ENCODE measurements around the gene MEX3D.
"Not testable (repeated sequence)": the region's sequence is repeated elsewhere in the genome, so short reads cannot be mapped to it uniquely, and the experiment has no call there.

Gene MEX3D

GRCh38 chr19:1523412-1524286, 44.5 kb downstream of the MEX3D start, which contains the start of gene PLK5:
Gene PLK5 (plus strand): TSS chr19:1524077. CDS start chr19:1526997, 2,920 bp downstream.
- ChIA-PET POLR2A (no interaction called here), CTCF (no interaction called here)
- no peak for DNase-seq (ENCODE audit: extremely low spot score)
- TF ChIP-seq, protein P1, sequence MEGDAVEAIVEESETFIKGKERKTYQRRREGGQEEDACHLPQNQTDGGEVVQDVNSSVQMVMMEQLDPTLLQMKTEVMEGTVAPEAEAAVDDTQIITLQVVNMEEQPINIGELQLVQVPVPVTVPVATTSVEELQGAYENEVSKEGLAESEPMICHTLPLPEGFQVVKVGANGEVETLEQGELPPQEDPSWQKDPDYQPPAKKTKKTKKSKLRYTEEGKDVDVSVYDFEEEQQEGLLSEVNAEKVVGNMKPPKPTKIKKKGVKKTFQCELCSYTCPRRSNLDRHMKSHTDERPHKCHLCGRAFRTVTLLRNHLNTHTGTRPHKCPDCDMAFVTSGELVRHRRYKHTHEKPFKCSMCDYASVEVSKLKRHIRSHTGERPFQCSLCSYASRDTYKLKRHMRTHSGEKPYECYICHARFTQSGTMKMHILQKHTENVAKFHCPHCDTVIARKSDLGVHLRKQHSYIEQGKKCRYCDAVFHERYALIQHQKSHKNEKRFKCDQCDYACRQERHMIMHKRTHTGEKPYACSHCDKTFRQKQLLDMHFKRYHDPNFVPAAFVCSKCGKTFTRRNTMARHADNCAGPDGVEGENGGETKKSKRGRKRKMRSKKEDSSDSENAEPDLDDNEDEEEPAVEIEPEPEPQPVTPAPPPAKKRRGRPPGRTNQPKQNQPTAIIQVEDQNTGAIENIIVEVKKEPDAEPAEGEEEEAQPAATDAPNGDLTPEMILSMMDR (IDR thresholded peaks at IDR 0.05; ENCODE audit: control extremely low read depth, extremely low read depth, low read depth, missing control alignments) = no peak

- TF ChIP-seq, protein P1 (IDR thresholded peaks at IDR 0.05; ENCODE audit: control extremely low read depth, extremely low read depth, low read depth, missing control alignments) = no peak
- POLR2A ChIA-PET = no interaction called here
- CTCF ChIA-PET = interaction anchor here (1.9 kb wide), 1 partner anchor 24 kb away, joined by 7 read pairs; no protein-coding TSS in a partner anchor
- no peak for DNase-seq (ENCODE audit: extremely low spot score)
Measured at GRCh38 chr19:1522838-1523237, 45.3 kb downstream of the MEX3D start.

DNA sequence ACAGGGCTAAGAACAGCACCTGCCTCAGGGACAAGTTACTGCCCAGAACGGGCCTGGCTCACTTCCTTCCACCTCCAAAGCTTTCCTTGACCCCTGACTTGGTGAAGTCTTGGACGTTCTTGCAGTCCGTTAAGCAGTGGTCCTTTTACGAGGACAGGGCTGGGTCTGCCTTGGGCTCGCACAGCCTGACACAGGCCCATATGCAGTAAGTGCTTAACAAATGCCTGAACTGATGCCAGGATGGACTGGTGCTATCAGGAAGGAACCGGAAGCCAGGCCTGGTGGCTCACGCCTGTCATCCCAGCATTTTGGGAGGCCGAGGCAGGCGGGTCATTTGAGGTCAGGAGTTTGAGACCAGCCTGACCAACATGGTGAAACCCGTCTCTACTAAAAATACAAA, 46.1 kb downstream of the MEX3D start:
- ChIA-PET CTCF (interaction anchor here (1.9 kb wide), 1 partner anchor 24 kb away, joined by 7 read pairs; no protein-coding TSS in a partner anchor), POLR2A (no interaction called here)
- DNase-seq (ENCODE audit: extremely low spot score) = no peak
- TF ChIP-seq, protein P1 (IDR thresholded peaks at IDR 0.05; ENCODE audit: control extremely low read depth, extremely low read depth, low read depth, missing control alignments) = no peak

GRCh38 chr19:1521636-1522035, 46.5 kb downstream of the MEX3D start:
- TF ChIP-seq, protein P1 (IDR thresholded peaks at IDR 0.05; ENCODE audit: control extremely low read depth, extremely low read depth, low read depth, missing control alignments) = no peak
- POLR2A ChIA-PET = no interaction called here
- no peak for DNase-seq (ENCODE audit: extremely low spot score)
- CTCF ChIA-PET = interaction anchor here (1.9 kb wide), 1 partner anchor 25 kb away, joined by 7 read pairs; no protein-coding TSS in a partner anchor

- ChIA-PET POLR2A (no interaction called here), CTCF (interaction anchor here (0.8 kb wide), 1 partner anchor 152 kb away, joined by 3 read pairs; no protein-coding TSS in a partner anchor)
- TF ChIP-seq, protein P1 (IDR thresholded peaks at IDR 0.05; ENCODE audit: control extremely low read depth, extremely low read depth, low read depth, missing control alignments) = no peak
- DNase-seq (ENCODE audit: extremely low spot score) = no peak
Measured at GRCh38 chr19:1520203-1520780, 47.8 kb downstream of the MEX3D start.

DNA sequence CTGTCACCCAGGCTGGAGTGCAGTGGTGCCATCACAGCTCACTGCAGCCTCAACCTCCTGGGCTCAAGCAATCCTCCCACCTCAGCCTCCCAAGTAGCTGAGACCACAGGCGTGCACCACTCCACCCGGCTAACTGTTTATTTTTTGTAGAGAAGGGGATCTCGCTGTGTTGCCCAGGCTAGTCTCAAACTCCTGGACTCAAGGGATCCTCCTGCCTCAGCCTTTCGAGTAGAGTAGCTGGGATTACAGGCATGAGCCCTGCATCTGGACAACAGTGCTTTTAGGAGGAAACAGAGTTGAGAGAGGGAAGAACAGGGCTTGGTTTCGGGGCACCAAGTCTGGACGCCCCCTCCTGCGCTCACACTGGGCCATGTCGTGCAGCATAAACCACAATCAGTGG, 48.3 kb downstream of the MEX3D start:
- DNase-seq (ENCODE audit: extremely low spot score); POLR2A ChIA-PET: not testable (repeated sequence)
- CTCF ChIA-PET = interaction anchor here (0.8 kb wide), 1 partner anchor 153 kb away, joined by 3 read pairs; no protein-coding TSS in a partner anchor

DNA sequence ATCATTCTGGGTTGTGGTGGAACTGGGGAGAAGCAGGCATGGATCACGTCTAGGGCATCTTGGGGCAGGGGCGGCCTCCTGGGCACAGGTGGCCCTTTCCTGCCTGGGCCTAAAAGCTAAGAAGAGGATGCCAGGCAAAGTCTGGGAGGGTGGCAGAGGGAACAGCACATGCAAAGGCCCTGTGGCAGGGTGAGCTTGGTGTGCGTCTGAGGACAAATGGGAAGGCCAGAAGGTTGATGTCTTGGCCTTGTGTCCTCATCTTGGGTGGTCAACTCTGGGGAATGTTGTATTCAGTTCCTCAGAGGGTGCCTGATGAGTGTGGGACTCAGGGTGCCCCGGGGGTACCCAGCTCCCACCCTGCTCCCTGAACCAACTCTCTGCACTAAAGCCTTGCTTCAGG, 49.7 kb downstream of the MEX3D start:
- TF ChIP-seq, protein P1 (IDR thresholded peaks at IDR 0.05; ENCODE audit: control extremely low read depth, extremely low read depth, low read depth, missing control alignments) = no peak
- CTCF ChIA-PET = no interaction called here
- POLR2A ChIA-PET = no interaction called here
- DNase-seq (ENCODE audit: extremely low spot score) = no peak

All from GM10248 (cell line).